LHCN-M2 (cell line): ENCODE measurements around the gene FOXN4. TPM values are rescaled to one million over a fixed set of nuclear protein-coding genes. Genes with fewer than 3 reads are reported as not detected.

ENCODE experiments used
- DNase-seq: peaks from one replicate; pipeline ENCODE4 v3.0.0-alpha.2; 2012; ENCODE audit warnings: low read depth
- total RNA-seq: library from RNA; depleted of rRNA; stranded (reverse); fragments of >200 nt; gene quantifications from 2 replicates; pipeline ENCODE4 v1.2.3, GENCODE V29; 2014

FOXN4 gene
- total RNA-seq, 1 experiment from 2014 or later = not detected

DNA sequence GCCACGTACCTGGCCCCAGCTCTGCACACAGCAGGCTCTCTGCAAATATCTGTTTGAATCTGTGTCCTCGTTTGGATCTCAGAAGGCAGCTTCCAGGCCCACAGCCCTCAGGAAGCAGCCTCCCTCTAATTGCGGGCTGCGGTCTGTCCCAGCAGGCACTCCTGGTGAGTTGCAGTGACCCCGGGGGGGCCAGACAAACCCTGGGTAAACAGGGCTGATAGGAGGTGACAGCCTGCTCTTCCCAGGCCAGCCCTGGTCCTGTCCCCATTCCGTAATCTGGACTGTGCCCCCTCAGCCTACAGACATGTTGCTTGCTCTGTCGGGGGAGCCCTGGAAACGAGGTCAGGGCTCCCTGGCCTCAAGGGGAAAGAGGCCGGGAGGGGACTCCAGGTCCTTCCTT is 2.0 kb downstream of the FOXN4 start:
- DNase-seq = no peak

DNA sequence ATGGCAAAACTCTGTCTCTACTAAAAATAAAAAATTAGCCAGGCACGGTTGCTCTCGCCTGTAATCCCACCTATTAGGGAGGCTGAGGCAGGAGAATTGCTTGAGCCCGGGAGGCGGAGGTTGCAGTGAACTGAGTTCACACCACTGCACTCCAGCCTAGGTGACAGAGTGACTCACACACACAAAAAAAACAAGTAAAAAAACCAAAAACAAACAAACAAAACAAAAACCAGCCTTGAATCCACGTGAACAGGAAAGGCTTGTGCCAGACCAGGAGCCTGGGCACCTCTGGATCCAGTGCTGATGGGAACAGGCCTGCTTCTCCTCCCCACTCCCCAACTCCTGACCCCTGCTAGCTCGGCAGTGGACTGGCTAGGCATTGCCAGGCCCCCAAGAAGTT is 3.5 kb downstream of the FOXN4 start:
- no peak for DNase-seq

DNA sequence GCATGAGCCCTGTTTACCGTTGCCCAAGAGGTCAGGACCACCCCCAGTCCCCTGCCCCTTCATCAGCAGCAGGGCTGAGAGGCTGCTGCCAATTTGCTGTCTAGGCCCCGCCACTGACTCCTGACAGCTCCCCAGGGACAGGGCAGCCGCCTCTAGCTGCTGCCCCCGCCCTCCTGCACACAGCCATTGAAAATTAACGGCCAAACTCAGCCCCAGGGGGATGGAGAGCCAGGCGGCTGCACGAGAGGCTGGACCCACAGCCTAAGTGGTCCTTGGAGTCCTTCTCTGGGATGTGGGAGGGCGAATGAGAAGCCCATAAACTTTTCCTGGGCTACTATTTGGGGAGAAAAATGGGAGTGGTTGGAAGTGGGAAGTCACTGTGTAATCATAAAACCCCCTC is 4.6 kb downstream of the FOXN4 start:
- DNase-seq = no peak

DNA sequence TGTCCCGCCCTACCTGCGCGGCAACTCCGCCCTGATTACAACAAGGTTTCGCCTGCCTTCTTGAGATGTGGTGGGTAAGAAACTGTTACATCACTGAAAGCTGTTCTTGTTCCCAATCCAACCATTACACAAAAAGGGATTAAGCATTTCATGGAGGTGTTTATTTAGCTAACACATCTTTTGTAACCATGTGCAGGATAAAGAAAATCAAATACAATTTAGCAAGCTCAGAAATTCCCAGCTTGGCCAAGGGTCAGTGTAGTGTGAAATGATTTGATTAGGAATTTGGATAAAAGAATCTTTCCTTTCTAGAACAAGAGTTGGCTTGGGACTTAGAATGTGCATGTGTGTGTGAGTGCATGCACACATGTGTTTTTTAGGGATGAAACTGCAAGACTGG is 6.3 kb downstream of the FOXN4 start:
- no peak for DNase-seq

DNA sequence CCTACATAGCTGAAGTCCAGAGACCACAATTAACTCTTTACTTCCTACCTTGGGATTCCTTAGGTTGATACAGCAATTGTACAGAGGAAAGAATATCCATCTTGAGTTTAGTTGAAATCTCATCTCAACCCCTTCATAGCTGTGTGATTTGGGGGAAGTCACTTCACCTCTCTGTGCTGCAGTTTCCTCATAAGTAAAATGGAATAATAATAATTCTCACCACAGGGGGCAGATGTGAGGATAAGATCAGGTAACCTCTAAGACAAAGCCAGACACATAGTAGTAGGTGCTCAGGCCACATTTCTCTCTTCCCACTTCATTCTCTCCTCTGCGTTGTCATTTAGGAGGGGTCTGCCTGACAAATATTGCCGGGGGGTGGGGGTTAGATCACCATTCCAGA is 6.7 kb downstream of the FOXN4 start:
- no peak for DNase-seq

DNA sequence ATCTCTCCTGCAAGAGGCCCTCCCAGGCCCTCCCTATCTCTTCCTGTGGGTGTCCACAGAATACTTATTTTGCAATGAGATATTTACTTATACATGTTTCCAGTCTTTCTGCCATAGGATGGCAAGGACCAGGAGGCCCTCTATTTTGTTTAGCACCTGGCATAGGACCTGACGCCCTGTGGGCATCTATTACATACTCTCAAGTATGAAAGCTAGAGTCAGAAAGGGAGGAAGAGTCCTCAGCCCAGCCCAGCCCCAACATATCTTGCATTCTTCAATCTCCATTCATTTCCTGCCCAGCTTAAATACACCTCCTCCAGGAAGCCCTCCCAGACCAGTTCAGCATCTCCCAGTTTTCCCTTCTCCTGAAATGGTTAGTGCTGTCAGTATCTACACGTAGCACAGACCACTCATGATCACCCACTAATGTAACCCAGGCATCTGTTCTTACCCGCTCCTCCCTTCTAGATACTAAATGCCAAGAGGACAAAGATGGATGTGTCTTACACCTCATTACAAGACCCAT is 7.4 kb downstream of the FOXN4 start:
- no peak for DNase-seq

DNA sequence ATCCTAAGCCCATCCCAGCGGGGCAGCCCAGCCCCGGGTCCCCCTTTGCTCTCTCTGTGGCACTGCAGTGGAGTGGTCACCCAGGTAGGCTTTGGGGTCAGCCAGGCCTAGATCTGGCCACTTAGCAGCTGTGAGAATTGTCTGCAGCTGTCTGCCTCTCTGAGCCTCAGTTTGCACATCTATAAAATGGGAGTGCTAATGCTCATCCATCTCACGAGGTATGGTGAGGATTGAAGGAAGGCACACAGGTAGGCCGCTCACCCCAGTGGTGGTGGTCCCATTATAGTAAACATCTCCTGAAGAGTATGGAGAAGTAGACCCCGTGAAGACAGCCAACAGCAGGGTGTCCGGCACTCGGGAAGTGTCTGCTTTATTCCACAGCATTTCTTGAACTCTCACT is 9.2 kb downstream of the FOXN4 start:
- no peak for DNase-seq

DNA sequence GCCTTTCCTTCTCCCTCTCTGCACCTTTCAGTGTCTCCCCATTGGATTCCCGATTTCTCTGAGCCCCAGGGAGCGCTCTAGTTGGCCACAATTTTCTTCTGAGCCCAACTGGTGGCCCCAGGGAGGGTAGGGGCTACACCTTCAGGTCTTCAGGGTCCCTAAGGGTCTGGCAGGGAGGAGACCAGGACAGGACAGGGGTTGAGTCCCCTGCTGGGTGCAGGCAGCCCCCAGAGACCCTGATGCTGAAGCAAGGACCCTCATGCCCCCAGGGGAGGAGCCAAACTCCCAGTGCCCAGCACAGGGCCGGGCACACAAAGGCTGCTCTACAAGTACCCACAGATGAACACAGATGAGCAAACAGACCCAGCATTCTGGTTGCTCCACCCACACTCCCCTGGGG is 12.7 kb downstream of the FOXN4 start:
- no peak for DNase-seq

DNA sequence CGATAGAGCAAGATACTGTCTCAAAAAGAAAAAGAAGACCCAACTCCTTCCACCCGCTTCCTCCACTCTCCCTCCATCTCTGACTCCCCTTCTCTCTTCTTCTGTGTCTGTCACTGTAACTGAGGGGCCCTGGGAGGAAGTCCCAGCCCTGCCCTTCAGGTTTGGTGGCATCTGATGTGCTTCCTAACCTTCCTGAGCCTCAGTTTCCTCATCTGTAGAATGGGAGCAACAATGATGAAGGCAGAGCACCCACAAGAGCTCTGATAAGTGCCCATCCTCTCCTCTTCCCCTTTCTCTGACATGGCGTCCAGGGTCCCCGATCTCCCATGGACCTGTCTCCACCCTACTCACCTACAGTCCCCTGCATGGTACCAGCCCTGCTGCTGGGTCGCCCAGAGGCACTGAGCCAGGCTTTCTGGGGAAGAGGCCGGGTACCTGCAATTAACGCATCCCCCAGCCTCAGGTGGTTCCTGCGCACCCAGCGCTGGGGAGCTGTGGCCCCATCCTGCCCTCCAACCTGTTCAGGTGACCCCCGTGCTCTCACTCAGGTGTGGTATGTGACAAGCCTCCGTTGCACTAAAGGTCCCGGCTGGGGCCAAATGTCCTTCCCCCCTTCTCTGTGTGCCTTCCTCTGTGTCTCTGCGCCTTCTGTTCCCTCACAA is 13.2 kb downstream of the FOXN4 start:
- no peak for DNase-seq

DNA sequence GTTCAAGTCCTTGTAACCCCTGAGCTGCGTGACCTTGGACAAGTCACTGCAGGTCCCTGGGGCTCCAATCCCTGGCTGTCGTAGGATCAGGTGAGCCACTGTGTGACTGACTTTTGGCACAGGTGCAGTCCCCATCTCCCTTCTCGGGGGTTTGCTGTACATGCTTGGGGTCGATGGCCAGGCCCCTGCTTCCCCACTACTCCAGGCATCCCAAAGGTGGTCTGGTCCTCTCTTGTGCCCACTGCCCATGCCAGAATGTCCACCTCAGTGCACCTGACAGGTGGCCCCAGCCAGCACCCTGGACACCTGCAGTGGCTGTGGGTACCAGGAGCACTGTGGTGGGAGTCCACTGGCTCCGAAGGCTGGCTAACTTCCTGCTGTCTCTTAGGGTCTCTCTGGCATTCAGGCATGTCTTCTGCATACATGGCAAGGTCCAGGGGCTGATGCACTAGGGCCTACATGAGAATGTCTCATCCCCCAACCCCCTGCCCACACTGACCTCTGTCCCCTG is 14.7 kb downstream of the FOXN4 start:
- DNase-seq = no peak

DNA sequence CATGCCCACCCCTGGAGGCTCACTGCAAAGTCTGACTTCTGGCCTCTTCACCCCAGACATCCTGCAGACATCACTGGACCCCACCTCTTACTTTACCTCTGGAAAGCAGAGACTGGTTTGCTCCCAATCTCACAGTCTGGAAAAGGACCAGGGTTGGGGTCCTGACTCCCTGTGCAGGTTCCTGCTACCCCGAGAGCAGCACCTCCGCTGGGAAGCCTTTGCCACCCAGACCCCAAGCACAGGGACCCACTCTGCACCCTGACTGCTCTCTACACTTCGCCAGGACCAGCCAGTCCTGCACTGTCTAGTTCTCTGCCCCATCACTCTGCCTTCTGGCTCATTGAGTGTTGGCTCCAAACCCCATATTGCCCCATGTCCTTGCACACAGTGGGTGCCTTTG is 16.0 kb downstream of the FOXN4 start:
- DNase-seq = no peak

DNA sequence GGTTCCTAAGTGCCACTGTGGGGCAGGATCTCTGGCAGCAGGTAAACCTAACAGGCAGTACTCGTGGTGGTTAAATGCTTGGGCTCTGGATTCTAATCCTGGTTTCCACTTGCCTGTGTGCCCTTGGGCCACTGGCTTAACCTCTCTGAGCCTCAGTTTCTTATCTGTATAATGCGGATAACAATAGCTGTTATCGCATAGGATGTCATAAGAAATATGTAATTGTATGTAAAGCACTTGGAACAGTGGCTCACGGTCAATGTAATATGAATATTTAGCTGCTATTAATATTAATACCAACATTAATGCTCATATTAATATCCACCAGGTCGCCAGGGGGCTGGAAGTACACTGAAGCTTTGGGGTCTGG is 16.8 kb downstream of the FOXN4 start:
- DNase-seq = no peak

DNA sequence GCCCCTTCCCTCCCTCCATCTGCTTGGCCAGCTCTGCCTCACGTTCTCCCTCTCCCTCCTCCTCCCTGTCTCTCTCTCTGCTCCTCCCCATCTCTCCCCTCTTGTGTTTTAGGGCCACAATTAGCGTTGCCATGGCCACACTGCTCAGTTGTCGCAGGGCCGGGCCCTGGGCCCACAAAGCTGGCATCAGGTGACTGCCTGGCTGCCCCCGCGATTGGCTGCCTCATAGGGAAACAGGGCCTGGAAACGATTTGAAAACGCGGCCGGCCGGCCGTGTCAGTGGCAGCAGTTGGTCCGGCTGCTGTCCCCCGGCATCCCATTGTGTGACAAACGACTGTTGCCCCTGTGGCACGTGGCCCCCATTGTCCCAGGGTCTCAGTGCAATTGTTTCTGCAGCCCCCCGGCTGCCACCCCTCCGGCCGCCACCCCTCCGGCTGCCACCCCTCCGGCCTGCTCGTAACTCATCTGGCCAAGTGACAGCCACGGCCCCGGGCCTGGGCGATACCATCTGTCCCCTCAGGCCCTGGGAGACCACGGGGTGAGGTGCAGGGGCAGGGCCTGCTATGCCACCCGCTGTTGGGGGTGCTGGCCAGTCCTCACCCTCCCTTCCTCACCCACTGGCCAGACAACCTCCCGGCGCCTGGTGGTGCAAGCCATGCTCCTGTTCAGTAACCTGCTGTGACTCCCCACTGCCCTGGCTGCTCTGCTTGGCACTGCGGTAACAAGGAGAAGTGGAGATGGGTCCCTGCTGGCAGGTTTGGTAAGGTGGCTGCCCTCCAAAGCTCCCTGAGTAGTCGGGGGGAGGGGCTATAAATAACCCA is 17.4 kb downstream of the FOXN4 start:
- peak; percentile 48 for DNase-seq

DNA sequence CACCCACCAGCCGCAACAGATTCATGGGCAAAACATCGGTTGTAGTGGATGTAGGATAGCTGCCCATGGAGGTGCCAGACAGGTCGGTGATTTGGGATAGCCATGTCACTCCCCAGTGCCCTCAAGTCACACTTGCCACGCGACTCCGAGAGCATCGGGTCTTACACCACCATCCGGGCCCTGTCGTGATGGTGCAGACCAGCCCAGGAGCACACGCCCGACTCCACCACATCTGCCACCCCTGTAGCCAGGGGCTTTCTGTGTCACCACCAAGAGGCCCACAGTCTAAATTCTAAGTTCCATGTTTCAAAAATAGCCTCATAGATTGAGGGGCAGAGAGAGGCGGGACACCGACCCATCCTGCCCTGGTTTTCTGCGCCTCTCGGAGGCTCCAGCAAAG is 18.0 kb downstream of the FOXN4 start:
- no peak for DNase-seq

DNA sequence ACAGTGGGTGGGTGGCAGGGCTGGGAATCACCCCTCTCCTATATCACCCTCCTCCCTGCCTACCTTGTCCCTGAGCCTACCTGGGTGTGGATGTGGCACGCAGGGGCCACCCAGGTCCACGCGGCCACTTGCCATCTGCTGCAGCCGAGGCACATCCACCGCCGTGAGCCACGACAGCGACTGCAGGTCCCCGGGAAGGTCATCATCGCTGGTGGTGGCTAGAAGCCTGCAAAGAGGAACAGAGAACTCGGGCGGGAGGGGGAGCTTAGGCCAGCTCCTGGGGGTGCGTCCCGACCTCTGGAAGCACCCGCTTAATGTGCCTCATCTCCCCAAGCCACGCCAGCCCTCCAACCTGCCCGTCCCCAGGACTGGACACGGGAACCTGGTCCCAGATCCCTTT is 19.0 kb downstream of the FOXN4 start:
- no peak for DNase-seq

DNA sequence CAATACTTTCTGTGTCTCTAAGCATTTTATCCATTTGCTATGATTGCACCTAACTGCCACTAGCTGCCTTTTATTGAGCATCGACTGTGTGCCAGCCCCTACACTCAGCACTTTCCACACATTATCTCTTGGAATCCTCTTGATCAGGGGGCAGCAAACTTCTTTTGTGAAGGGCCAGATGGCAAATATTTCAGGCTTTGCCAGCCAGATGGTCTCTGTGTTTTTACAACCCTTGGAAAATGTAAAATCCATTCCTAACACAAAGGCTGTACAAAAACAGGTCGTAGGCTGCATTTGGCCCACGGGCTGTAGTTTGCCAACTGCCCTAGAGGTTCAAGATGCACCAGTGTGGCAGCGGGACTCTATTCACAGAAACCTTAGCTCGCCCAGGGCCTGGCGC is 19.5 kb downstream of the FOXN4 start:
- DNase-seq = no peak

DNA sequence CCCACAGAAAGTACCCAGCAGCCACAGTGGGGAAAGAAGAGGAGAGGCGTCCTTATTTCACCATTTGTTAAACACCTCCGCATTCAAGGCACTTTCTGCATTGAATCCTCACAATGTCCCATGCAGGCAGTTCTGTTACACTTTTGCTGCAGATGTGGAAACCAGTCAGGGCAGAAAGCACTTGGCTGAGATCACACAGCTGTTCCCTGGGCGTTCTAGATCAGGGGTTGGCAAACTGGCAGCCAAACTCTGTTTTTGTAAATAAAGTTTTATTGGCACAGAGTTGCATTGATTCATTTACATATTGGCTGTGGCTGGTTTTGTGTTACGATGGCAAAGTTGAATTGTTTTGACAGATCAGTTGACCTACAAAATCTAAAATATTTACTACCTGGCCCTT is 20.1 kb downstream of the FOXN4 start:
- DNase-seq = peak; percentile 12

DNA sequence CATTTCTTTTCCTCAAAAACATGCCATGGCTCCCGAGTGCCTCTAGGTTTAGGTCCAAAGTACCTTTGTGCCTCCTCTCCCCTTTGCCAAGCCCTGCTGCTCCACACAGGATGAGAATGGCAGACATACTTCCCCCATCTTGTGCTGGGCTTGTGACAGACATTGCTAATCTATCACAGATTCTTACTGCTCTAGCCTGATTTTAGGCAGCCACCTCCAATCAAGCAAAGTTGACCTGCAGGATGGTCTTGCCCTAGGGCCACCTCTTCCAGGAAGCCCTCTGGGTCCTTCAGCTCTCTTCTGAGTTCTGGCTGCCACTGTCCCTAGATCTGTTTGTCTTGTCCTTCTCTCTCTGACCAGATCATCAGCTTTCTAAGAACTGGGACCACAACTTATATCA is 20.5 kb downstream of the FOXN4 start:
- DNase-seq = no peak

DNA sequence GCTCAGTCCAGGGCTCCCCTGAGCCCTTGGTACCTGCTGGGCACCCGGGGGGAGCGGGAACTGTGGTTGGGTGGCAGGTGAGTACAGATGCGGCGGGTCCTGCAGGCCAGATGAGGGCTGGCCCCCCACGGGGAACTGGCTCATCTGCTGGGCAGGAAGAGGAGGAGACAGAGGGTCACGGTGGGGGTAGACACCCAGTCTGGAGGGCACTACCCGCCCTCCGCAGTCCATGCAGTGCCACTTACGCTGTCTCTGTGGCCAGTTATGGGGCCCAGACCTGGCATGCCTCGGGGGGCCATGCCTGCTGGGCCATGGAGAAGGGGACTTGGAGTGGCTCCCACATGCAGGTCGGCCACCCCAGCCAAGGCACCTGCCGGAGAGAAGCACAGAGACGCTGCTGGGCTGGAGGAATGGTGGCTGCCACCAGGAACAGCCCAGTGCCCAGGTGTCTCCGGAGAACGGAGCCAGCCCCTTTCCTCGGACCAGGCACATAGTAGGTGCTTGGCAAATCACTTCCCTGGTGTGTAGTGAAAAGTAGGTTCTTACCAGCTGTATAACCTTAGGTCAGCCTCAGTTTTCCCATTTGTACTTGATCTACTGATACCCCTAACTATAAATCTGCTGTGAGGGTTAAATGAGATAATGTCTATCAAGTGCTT is 21.1 kb downstream of the FOXN4 start:
- DNase-seq = no peak

DNA sequence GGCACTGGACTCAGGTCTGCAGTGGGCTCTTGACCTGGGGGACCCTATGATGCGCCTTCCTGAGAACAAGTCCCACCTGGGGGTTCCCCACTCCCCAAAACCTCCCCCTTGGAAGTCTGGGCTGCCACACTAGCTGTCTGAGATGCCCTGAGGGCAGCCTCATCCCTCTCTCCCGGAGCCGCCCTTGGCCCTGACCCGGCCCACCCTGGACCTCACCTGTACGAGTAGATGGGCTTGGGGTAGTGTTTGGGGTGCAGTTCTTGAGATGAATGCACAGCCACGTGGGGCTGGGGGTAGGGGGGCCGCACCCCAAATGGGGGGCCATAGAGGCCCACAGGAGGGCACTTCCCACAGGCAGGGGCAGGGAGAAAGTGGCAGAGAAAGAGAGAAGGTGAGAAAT is 21.9 kb downstream of the FOXN4 start:
- DNase-seq = no peak

DNA sequence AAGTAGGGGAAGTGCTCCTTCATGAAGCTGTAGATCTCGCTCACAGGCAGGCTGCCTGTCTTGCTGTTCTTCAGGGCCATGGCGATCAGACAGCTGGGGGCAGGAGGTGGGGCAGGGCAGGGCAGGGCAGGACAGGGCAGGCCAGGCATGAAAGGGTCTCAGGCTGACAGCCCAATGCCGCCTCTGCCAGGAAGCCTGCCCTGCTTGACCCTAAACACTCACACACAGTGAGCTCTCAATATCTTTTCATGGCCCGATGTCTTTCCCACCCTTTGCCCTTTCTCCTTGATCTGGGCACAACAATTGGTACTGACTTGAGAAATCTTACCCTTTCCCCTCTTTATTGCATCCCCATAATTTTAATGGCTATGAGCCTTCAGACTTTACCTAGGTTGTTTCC is 22.4 kb downstream of the FOXN4 start:
- DNase-seq = no peak

DNA sequence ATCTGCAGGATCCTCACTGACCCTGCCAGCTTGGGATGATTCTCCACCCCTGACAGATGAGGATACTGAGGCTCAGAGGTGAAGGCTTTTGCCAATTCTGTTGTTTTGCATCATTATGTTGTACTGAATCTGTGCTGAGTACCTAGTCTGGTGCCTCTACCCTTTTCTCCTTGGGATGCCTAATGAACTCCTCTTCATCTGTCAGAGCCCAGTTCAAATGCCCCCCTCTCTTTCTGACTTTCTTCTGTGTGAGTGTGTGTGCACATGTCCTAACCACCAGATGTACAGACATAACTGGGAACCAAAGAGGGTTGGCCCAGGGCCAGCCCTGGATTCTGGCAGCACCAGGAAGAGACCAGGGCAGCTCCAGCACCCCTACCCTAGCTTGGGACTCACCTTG is 22.8 kb downstream of the FOXN4 start:
- no peak for DNase-seq

DNA sequence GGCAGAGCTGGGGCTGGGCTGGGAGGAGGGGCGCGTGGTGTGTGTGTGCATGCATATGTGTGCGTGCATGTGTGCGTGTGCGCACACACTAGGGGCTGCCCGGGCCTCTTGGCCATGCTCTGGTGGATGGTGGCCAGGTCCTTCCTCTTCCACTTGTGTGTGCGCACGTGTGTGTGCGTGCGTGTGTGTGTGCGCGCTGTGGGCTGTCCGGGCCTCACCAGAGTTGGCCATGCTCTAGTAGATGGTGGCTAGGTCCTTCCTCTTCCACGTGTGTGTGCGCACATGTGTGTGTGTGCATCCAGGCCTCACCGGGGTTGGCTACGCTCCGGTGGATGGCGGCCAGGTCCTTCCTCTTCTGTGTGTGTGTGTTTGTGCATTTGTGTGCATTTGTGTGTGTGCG is 24.7 kb downstream of the FOXN4 start:
- no peak for DNase-seq
